Progenitor cell of endocrine pancreas (in vitro differentiated cells): ENCODE results near the gene RNF217. TPM values are rescaled to one million over a fixed set of nuclear protein-coding genes. Genes with fewer than 3 reads are reported as not detected.

Experiments
- DNase-seq: peaks from one replicate; pipeline ENCODE4 v3.0.0; 2021; ENCODE audit warnings: low spot score; ENCODE audit not compliant: unreplicated experiment
- H3K27ac Mint-ChIP-seq: 2 replicates; pipeline ENCODE4 v1.8.0; 2021; ENCODE audit warnings: mild to moderate bottlenecking, moderate library complexity, mixed read lengths
- H3K27me3 Mint-ChIP-seq: 2 replicates; pipeline ENCODE4 v1.8.0; 2021; ENCODE audit warnings: mixed read lengths
- H3K36me3 Mint-ChIP-seq: 2 replicates; pipeline ENCODE4 v1.8.0; 2022; ENCODE audit warnings: mixed read lengths; ENCODE audit not compliant: insufficient read depth
- H3K4me1 Mint-ChIP-seq: 2 replicates; pipeline ENCODE4 v1.8.0; 2021; ENCODE audit warnings: low read depth, mixed read lengths
- H3K4me3 Mint-ChIP-seq: 2 replicates; pipeline ENCODE4 v1.8.0; 2021; ENCODE audit warnings: low read depth, mild to moderate bottlenecking, moderate library complexity, mixed read lengths
- H3K9me3 Mint-ChIP-seq: 2 replicates; pipeline ENCODE4 v1.8.0; 2021; ENCODE audit warnings: low read depth, mixed read lengths
- total RNA-seq: library from RNA; stranded (reverse); gene quantifications from 2 replicates; pipeline ENCODE4 v1.2.1, GENCODE V29; 2021
- TF ChIP-seq, protein P1 (sequence below): fragments of 200-600 bp; sonication (generic); IDR thresholded peaks from one replicate; pipeline ENCODE4 v1.5.0; 2021; ENCODE audit warnings: antibody characterized with exemption, mild to moderate bottlenecking; ENCODE audit not compliant: unreplicated experiment

The RNF217 gene
- total RNA-seq, 1 donor from 2014 or later, result 22.6 TPM

DNA sequence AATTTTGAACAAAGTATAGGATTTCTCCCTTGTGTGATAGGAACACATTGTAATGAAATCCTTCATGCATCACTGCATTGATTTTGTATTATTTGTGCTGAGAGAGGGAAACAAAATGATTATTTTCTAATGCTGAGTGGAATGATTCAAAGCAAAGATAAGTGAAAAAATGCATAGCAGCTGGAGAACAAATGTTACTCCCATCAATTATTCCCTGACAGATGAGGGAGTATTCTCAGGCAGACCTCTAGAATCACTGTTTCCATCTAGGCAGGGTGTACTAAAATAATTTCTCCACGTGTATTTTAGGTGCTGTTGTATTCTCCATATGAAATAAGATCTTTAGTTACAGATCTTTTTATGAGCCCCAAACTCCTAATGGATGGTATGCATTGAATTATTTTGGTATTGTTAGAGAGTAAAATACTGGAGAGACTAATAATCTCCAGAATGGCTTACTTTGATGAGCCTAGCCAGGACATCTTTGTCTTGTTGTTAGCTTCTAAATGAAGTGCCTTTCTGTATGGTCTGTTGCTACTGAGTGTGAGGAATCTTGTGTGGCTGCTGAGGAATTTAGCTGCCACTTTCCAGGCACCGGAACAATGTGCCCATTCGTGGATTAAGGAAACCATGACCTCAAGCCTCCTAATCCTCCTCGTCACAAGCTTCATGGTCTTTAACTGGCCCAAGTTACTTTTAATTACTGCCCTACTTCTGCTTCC, 39.6 kb downstream of the RNF217 start:
- Mint-ChIP-seq H3K36me3 (peaks cover 4% of the 10 kb centered on the region), H3K4me1 (peaks cover 16% of the 10 kb centered on the region), H3K4me3 (no peak overlapping the region), H3K27me3 (no peaks in the 10 kb centered on the region), H3K27ac (no peak overlapping the region), H3K9me3 (no peaks in the 10 kb centered on the region)
- TF ChIP-seq, protein P1, sequence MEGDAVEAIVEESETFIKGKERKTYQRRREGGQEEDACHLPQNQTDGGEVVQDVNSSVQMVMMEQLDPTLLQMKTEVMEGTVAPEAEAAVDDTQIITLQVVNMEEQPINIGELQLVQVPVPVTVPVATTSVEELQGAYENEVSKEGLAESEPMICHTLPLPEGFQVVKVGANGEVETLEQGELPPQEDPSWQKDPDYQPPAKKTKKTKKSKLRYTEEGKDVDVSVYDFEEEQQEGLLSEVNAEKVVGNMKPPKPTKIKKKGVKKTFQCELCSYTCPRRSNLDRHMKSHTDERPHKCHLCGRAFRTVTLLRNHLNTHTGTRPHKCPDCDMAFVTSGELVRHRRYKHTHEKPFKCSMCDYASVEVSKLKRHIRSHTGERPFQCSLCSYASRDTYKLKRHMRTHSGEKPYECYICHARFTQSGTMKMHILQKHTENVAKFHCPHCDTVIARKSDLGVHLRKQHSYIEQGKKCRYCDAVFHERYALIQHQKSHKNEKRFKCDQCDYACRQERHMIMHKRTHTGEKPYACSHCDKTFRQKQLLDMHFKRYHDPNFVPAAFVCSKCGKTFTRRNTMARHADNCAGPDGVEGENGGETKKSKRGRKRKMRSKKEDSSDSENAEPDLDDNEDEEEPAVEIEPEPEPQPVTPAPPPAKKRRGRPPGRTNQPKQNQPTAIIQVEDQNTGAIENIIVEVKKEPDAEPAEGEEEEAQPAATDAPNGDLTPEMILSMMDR, result no peak
- DNase-seq, result no peak

DNA sequence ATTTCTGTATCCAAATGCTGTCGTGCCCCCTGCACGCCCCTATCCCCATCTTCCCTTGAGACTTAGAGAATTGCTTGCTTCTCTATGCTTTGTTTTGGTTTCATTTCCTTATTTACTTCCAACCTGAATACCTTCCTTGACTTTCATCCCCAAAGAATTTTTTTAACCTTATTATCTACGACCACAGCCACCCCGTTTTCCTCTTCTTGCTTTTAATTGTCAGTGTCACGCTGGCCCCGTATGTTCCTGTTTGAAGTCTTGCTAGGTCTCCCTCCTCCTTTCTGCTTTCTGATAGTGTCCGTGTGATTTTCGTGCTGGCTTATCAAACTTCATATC, 40.1 kb downstream of the RNF217 start:
- TF ChIP-seq, protein P1, result no peak
- Mint-ChIP-seq H3K27me3 (no peaks in the 10 kb centered on the region), H3K9me3 (peaks cover under 1% of the 10 kb centered on the region), H3K4me1 (peaks cover 16% of the 10 kb centered on the region), H3K27ac (no peak overlapping the region), H3K4me3 (no peak overlapping the region), H3K36me3 (peaks cover 5% of the 10 kb centered on the region)
- DNase-seq, result no peak

DNA sequence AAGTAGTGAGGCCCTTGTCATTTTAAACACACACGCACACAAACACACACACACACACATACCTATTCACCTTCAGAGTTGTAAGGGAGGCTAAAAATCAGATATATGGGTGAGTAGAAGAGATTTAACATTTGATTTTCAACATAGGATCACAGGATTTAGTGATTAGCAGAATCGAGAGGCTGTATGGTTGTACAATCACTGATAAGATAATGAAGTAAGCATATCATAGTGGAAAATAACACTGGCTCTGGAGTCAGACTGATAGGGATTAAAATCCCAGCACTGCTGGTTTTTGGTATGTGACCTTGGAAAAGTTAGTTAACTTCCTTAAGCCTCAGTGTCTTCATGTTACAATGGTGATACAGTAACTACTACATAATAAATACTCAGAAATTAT, 40.8 kb downstream of the RNF217 start:
- no peak overlapping the region for H3K27ac Mint-ChIP-seq
- no peaks in the 10 kb centered on the region for H3K27me3 Mint-ChIP-seq
- no peak for DNase-seq
- peaks cover 16% of the 10 kb centered on the region for H3K4me1 Mint-ChIP-seq
- TF ChIP-seq, protein P1, result no peak
- H3K4me3 Mint-ChIP-seq, result no peak overlapping the region
- H3K36me3 Mint-ChIP-seq, result peaks cover 7% of the 10 kb centered on the region
- peaks cover 3% of the 10 kb centered on the region for H3K9me3 Mint-ChIP-seq

DNA sequence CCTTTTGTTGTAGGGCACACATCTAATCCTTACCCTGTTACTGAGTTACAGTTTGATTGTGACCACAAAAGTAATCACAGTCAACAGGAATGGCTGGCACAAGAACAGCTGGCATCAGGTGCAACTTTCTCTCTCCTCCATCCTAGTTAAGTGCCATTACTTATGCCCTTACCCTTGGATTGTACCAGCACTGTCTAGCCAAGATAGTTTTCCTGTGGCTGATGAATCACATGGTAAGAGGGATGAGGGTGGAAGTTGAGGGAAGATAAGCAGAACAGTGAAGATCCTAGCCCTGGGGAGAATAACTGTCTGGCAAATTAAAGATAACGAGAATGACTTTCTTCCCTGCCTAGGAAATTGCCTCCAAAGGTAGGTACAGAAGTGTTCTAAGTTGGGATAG, 42.0 kb downstream of the RNF217 start:
- peaks cover 16% of the 10 kb centered on the region for H3K4me1 Mint-ChIP-seq

DNA sequence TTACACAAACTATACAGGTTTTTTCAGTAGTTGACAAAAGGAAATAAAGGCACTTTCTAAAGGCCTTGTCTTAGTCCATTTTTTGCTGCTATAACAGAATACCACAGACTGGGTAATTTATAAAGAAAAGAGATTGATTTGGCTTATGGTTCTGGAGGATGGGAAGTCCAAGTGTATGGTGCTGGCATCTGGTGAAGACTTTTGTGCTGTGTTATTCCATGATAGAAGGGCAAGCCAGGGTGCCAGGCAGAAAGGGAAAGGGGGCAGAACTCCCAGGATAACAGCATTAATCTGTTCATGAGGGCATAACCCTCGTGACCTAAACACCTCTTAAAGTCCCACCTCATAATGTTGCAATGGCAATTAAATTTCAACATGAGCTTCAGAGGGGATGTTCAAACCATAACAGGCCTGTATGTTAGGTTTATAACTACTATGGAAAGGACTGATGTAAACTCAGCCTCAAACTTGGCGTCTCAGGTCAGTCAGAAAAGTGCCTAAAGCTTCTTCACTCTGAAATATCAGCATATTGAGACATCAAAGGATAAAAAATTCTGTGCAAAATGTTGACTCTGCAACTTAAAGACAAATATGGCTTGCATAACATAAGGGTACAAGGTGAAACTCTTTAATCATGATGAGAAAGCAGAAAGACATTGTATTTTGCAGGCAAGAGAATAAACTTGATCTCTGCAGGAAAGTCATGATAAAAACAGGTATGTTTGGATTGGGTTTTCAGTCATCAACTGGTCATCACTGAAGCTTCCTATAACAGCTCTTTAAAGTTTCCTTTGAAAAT, 42.8 kb downstream of the RNF217 start:
- Mint-ChIP-seq H3K27ac (no peak overlapping the region), H3K27me3 (no peaks in the 10 kb centered on the region), H3K4me3 (no peak overlapping the region), H3K4me1 (peaks cover 14% of the 10 kb centered on the region), H3K9me3 (peaks cover 3% of the 10 kb centered on the region), H3K36me3 (peaks cover 7% of the 10 kb centered on the region)
- DNase-seq, result no peak
- TF ChIP-seq, protein P1, result no peak

More for the DNA sequence above, 42.0 kb downstream of the RNF217 start:
- TF ChIP-seq, protein P1, result no peak
- H3K4me3 Mint-ChIP-seq, result no peak overlapping the region
- DNase-seq, result no peak
- no peaks in the 10 kb centered on the region for H3K27me3 Mint-ChIP-seq
- H3K36me3 Mint-ChIP-seq, result peaks cover 7% of the 10 kb centered on the region
- H3K9me3 Mint-ChIP-seq, result peaks cover 3% of the 10 kb centered on the region
- no peak overlapping the region for H3K27ac Mint-ChIP-seq
